Endothelial cell of umbilical vein (primary cell): ENCODE results near the gene MATCAP1. TPM values are rescaled to one million over a fixed set of nuclear protein-coding genes. Genes with fewer than 3 reads are reported as not detected.

Experiments
- BruUV-seq: library from RNA; stranded (reverse); fragments of 400-500 nt; replicated peaks from 2 replicates; lab custom pipeline; 2021; lab: Mats Ljungman, UMichigan
- CTCF ChIA-PET: fragments of 300-600, 350-600 bp; sonication (Branson Sonifier 250); formaldehyde crosslinking; loops from one replicate; lab custom pipeline; 2021; ENCODE audit warnings: antibody characterized with exemption, inconsistent platforms; lab: Charles Lee
- POLR2A ChIA-PET: fragments of 300-600, 350-600 bp; sonication (Branson Sonifier 250); formaldehyde crosslinking; loops from one replicate; lab custom pipeline; 2021; ENCODE audit warnings: antibody characterized with exemption, inconsistent platforms; lab: Charles Lee
- DNase-seq: peaks from one replicate; pipeline ENCODE4 v3.0.0-alpha.2; 2011; ENCODE audit warnings: low read depth, low spot score
- FAIRE-seq: peaks from 2 replicates; lab custom pipeline; 2011; peaks lifted over from hg19 to GRCh38; lab: Jason Lieb, UNC
- H2AFZ ChIP-seq: 2 replicates; pipeline ENCODE4 v1.6.0; 2012; ENCODE audit warnings: low read depth, low read length, control low read depth, inconsistent platforms
- H3K27ac ChIP-seq: 2 replicates; pipeline ENCODE4 v1.5.1; 2011; ENCODE audit warnings: low read depth, mild to moderate bottlenecking, control low read depth, low read length, moderate library complexity; ENCODE audit not compliant: insufficient read depth
- H3K27me3 ChIP-seq, 2 experiments: 2 replicates each; pipeline versions ENCODE4 v1.6.0 to v1.6.1; 2011; ENCODE audit warnings: low read length in 2 of 2, mixed read lengths in 1 of 2; ENCODE audit not compliant: control insufficient read depth in 2 of 2, insufficient read depth in 2 of 2
- H3K36me3 ChIP-seq, 2 experiments: 2 replicates in 1 of 2; 3 replicates in 1 of 2; pipeline ENCODE4 v1.5.1; 2011; ENCODE audit warnings: low read length in 2 of 2, mild to moderate bottlenecking in 1 of 2, moderate library complexity in 1 of 2; ENCODE audit not compliant: control insufficient read depth in 2 of 2, insufficient read depth in 2 of 2; ENCODE audit errors: extremely low read depth in 1 of 2
- H3K4me1 ChIP-seq: 3 replicates; pipeline ENCODE4 v1.5.1; 2011; ENCODE audit warnings: mild to moderate bottlenecking, low read length; ENCODE audit not compliant: control insufficient read depth, insufficient read depth; ENCODE audit errors: extremely low read depth
- H3K4me2 ChIP-seq: 2 replicates; pipeline ENCODE4 v1.6.1; 2011; ENCODE audit warnings: low read length, control low read depth, mixed read lengths; ENCODE audit not compliant: insufficient read depth
- H3K4me3 ChIP-seq, 3 experiments: fragments of 200-600 bp in 1 of 3; sonication (generic), shearing (Covaris generic) in 1 of 3; replicated peaks in 1 of 3; 2 replicates each; pipeline ENCODE4 v1.5.1; 2011 to 2016; ENCODE audit warnings: control low read depth in 3 of 3, low read length in 3 of 3, mild to moderate bottlenecking in 2 of 3, inconsistent platforms in 1 of 3, low read depth in 1 of 3, moderate library complexity in 1 of 3; ENCODE audit not compliant: insufficient read depth in 1 of 3
- H3K79me2 ChIP-seq: 2 replicates; pipeline ENCODE4 v1.6.0; 2012; ENCODE audit warnings: low read length, inconsistent platforms; ENCODE audit not compliant: control insufficient read depth, insufficient read depth
- H3K9ac ChIP-seq: replicated peaks from 2 replicates; pipeline ENCODE3; 2011; ENCODE audit warnings: low read length, control low read depth; ENCODE audit not compliant: insufficient read depth; ENCODE audit errors: extremely low read depth
- H3K9me1 ChIP-seq: replicated peaks from 3 replicates; pipeline ENCODE4 v1.6.0; 2011; ENCODE audit warnings: mild to moderate bottlenecking, low read length; ENCODE audit not compliant: control insufficient read depth, insufficient read depth; ENCODE audit errors: extremely low read depth
- H3K9me3 ChIP-seq: replicated peaks from 2 replicates; pipeline ENCODE4 v1.5.1; 2012; ENCODE audit warnings: low read length, inconsistent platforms; ENCODE audit not compliant: control insufficient read depth, insufficient read depth
- H4K20me1 ChIP-seq: replicated peaks from 2 replicates; pipeline ENCODE3; 2011; ENCODE audit warnings: mild to moderate bottlenecking, low read length; ENCODE audit not compliant: control insufficient read depth, insufficient read depth; ENCODE audit errors: extremely low read depth
- EZH2 ChIP-seq: IDR thresholded peaks from 2 replicates; pipeline ENCODE4 v1.6.1; 2012; ENCODE audit warnings: borderline replicate concordance, low read depth, mild to moderate bottlenecking, moderate library complexity, low read length, inconsistent platforms; ENCODE audit not compliant: severe bottlenecking
- FOS ChIP-seq: IDR thresholded peaks from 2 replicates; pipeline ENCODE4 v1.6.1; 2011; ENCODE audit warnings: mild to moderate bottlenecking, low read length, moderate library complexity, borderline replicate concordance; ENCODE audit not compliant: insufficient read depth
- GATA2 ChIP-seq: IDR thresholded peaks from 2 replicates; pipeline ENCODE4 v1.7.0; 2011; ENCODE audit warnings: low read depth, mild to moderate bottlenecking, moderate library complexity, mixed read lengths, low read length; ENCODE audit not compliant: insufficient read length, insufficient read depth
- JUN ChIP-seq: IDR thresholded peaks from 2 replicates; pipeline ENCODE4 v1.6.1; 2011; ENCODE audit warnings: borderline replicate concordance, low read depth; ENCODE audit not compliant: insufficient read length, insufficient read depth
- MYC ChIP-seq: IDR thresholded peaks from one replicate; pipeline ENCODE4 v1.6.1; 2011; ENCODE audit warnings: mild to moderate bottlenecking, low read depth, low read length
- POLR2A ChIP-seq: IDR thresholded peaks from 2 replicates; pipeline ENCODE4 v1.6.1; 2012; ENCODE audit warnings: low read depth, mild to moderate bottlenecking, control low read depth, low read length
- POLR2AphosphoS5 ChIP-seq: IDR thresholded peaks from 2 replicates; pipeline ENCODE4 v1.6.1; 2012; ENCODE audit warnings: low read depth, mild to moderate bottlenecking, control low read depth, low read length, moderate library complexity; ENCODE audit not compliant: insufficient read depth
- dilution Hi-C: fragments of 300-500 bp; cut with MboI; formaldehyde crosslinking; loops from one replicate; pipeline ENCODE4 v1.15.0; 2019; ENCODE audit warnings: low sequenced_read_pairs; ENCODE audit not compliant: extremely low pct_ligation_motif_present
- intact Hi-C: fragments of 100-400 bp; cut with micrococcal nuclease; formaldehyde crosslinking; loops from one replicate; pipeline ENCODE4 v1.10.0; 2022
- polyA plus RNA-seq, 4 experiments: library from polyadenylated mRNA; depleted of rRNA in 3 of 4; stranded (reverse) in 3 of 4; unstranded in 1 of 4; fragments of >200 nt; gene quantifications; 2 replicates each; pipeline versions ENCODE4 v1.2.1 to v1.2.3, GENCODE V29; 2011 to 2012; ENCODE audit warnings: missing spikeins in 1 of 4
- total RNA-seq: library from RNA; stranded (reverse); gene quantifications from 2 replicates; pipeline ENCODE4 v1.2.3, GENCODE V29; 2021
- TF ChIP-seq, protein P1 (sequence below): IDR thresholded peaks from 2 replicates; pipeline ENCODE4 v1.6.1; 2011; ENCODE audit not compliant: insufficient read depth, insufficient read length
- TF ChIP-seq, protein P2 (sequence below), 2 donors: IDR thresholded peaks; 1 replicate in 1 of 2; 2 replicates in 1 of 2; pipeline ENCODE4 v1.5.1; 2011; ENCODE audit warnings: low read length in 2 of 2, mild to moderate bottlenecking in 2 of 2, moderate library complexity in 2 of 2, control low read depth in 1 of 2, inconsistent platforms in 1 of 2, low read depth in 1 of 2; ENCODE audit not compliant: insufficient read depth in 1 of 2; ENCODE audit errors: extremely low read depth in 1 of 2

The MATCAP1 gene
- total and polyA plus RNA-seq, 2 donors (not counting 3 experiments of a cell fraction or from before 2014, with no cell fraction given): 44.5 to 53.3 TPM

DNA sequence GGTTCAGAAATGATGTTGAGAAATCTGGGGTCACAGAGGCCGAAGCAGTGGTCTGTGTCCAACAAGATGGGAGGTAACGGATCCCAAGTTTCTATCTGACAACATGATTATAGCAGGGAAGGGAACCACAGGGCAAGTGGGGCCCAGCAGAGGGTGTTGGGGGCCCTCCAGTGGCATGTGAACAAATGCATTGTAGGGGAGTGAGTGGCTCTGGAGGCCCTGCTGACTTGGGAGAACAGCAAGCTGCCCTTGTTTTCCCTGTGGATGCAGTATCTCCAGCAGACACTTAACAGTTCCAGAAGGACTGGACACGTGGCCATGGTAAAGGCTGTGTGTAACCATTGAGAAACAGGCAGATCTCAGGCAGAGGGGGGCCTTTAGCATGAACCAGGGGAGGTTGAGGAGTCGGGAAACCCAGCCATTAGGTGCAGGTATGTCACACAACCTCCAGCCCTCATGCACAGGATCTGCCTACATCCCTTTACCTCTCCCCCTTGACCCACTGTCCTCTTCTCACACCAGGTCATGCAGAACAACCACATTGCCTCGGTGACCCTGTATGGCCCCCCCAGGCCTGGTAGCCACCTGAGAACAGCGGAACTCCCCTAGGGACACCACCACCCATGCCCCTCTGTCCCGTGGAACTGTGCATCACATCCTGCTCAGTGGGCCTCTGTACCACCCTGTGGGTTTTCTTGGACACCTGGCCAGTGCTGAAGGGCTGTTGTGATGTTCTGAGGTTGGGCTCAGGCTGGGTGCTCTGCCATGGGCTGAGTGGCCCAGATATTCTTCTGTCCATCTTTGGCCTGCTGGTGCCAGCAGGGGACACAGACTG lies 37.0 kb downstream of the MATCAP1 start:
- Histone ChIP-seq H3K27me3 (peaks cover 0 to 5% of the 10 kb centered on the region in 2 experiments), H3K9ac (no peak overlapping the region), H4K20me1 (no peaks in the 10 kb centered on the region), H3K9me3 (no peaks in the 10 kb centered on the region), H3K4me3 (no peak overlapping the region), H2AFZ (no peak overlapping the region), H3K4me2 (no peak overlapping the region), H3K9me1 (no peaks in the 10 kb centered on the region), H3K27ac (no peak overlapping the region), H3K4me1 (peaks cover 3% of the 10 kb centered on the region), H3K79me2 (no peaks in the 10 kb centered on the region), H3K36me3 (peaks cover 2 to 47% of the 10 kb centered on the region in 2 experiments)
- BruUV-seq: no TSS peak
- dilution Hi-C loops: no loop called here
- TF ChIP-seq FOS: no peak
- TF ChIP-seq POLR2A: no peak
- no peak for TF ChIP-seq POLR2AphosphoS5
- TF ChIP-seq, protein P1, sequence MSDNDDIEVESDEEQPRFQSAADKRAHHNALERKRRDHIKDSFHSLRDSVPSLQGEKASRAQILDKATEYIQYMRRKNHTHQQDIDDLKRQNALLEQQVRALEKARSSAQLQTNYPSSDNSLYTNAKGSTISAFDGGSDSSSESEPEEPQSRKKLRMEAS: no peak
- TF ChIP-seq JUN: no peak
- no peak for TF ChIP-seq MYC
- ChIA-PET CTCF (interaction anchor here (1.5 to 1.8 kb wide), 2 partner anchors 9 to 129 kb away, joined by 5 to 7 read pairs; no protein-coding TSS in a partner anchor), POLR2A (no interaction called here)
- intact Hi-C loops: no loop called here
- no peak for FAIRE-seq
- DNase-seq: no peak

DNA sequence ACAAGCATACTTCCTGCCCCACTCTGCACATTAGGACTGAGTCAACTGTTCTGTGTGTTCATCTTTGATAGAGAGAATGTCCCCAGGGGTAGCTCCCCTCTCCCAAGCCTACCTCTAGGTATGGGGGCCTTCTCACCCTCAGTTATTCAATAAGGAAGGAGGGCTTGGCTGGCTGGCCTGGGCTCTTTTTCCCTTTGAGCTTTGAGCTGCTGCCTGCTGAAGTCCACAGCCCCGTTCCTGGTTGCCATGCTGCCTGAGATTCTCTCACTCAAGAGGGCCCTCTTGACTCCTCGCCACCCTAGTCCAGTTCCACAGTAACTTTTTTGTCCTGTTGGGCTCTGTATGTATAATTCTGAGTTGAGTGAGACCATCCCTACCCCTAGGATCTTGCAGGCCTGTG lies 38.0 kb downstream of the MATCAP1 start:
- Histone ChIP-seq H3K27ac (no peak overlapping the region), H3K4me1 (peaks cover 3% of the 10 kb centered on the region), H3K36me3 (peaks cover 2 to 56% of the 10 kb centered on the region in 2 experiments), H3K79me2 (no peaks in the 10 kb centered on the region), H3K4me2 (no peak overlapping the region), H3K9me3 (no peaks in the 10 kb centered on the region), H3K27me3 (peaks cover 0 to 5% of the 10 kb centered on the region in 2 experiments), H3K9me1 (no peaks in the 10 kb centered on the region), H3K9ac (no peak overlapping the region), H4K20me1 (no peaks in the 10 kb centered on the region), H3K4me3 (no peak overlapping the region), H2AFZ (no peak overlapping the region)
- FAIRE-seq (no peak), DNase-seq (no peak)
- dilution Hi-C loops (no loop called here), intact Hi-C loops (no loop called here)
- no TSS peak for BruUV-seq
- TF ChIP-seq EZH2: no peak
- no peak for TF ChIP-seq POLR2A
- TF ChIP-seq MYC: no peak
- TF ChIP-seq POLR2AphosphoS5: no peak
- no peak for TF ChIP-seq JUN
- TF ChIP-seq, protein P2, sequence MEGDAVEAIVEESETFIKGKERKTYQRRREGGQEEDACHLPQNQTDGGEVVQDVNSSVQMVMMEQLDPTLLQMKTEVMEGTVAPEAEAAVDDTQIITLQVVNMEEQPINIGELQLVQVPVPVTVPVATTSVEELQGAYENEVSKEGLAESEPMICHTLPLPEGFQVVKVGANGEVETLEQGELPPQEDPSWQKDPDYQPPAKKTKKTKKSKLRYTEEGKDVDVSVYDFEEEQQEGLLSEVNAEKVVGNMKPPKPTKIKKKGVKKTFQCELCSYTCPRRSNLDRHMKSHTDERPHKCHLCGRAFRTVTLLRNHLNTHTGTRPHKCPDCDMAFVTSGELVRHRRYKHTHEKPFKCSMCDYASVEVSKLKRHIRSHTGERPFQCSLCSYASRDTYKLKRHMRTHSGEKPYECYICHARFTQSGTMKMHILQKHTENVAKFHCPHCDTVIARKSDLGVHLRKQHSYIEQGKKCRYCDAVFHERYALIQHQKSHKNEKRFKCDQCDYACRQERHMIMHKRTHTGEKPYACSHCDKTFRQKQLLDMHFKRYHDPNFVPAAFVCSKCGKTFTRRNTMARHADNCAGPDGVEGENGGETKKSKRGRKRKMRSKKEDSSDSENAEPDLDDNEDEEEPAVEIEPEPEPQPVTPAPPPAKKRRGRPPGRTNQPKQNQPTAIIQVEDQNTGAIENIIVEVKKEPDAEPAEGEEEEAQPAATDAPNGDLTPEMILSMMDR (IDR thresholded peaks at IDR 0.05; ENCODE audit: extremely low read depth in 1 of 2, insufficient read depth in 1 of 2, low read depth in 1 of 2, low read length in 2 of 2): no peak
- TF ChIP-seq, protein P1: no peak
- TF ChIP-seq FOS: no peak
- TF ChIP-seq GATA2: no peak
- ChIA-PET POLR2A (no interaction called here), CTCF (interaction anchor here (2.4 kb wide), 1 partner anchor 9 kb away, joined by 16 read pairs; no protein-coding TSS in a partner anchor)
